ENCODE data around the gene PTPRM.

The PTPRM gene

DNA sequence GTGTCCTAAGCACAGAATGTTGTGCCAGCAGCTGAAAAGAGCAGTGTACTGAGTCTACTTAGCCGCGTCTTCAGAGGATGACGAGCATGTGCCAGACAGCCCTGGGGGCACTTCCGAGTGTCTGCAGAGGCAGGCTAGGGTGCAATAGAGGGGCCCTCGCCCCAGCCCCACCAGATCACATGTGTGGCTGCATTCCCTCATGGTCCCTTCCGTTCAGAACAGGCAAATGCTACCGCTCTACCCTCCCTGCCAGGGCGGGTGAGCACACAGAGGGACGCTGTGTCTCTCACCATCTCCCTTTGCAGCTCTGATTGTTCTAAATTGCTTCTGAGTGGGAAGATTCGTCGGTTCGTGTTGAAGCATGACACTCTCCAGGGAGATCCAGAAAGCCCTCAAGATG is 829.9 kb downstream of the PTPRM start:
- no peak for DNase-seq (ENCODE audit: low read depth in 2 of 2)

DNA sequence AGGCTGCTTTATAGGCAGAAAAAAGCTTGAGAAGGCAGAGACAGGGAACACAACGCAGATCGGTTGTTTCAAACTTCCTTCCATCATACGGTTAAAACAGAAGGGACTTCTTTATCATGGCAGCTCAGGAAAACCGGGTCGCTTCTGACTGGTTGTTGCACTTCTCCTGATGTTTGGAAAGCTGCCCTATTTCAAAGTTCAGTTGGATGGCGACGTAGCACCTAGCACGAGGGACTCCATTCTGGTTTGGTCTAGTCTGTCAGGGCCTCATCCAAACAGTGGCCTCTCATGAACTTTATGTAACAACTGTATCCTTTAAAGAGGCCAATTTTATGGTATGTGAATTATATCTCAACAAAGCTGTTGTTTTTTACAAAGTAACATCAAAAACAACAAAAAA is 832.0 kb downstream of the PTPRM start:
- DNase-seq (ENCODE audit: low read depth in 2 of 2): no peak

DNA sequence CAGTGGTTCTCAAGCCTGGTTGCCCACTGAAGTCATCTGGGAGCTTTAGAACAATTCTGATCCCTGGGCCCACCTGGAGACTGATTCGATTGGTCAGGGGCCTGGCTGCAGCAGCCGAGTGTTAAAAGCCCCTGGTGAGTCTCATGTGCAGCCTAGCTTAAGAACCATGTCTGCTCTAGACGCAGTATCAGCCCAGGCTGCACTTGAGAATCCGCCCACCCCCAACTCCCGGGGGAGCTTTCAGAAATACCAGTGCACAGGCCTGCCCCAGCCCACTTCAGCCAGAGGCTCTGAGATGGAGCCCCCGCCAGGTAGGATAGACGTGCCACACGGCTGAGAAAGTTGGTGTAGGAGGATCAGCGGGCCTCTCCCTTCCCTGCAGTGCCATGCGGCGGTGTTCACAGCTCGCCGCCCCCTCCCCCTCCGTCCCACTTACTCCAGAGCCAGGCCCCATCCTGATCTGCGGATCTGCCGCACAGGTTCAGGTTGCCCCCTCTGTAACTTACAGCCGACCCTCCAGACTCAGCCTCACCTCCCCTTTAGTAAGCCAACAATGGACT is 833.2 kb downstream of the PTPRM start:
- DNase-seq (ENCODE audit: low read depth in 2 of 2): no peak

DNA sequence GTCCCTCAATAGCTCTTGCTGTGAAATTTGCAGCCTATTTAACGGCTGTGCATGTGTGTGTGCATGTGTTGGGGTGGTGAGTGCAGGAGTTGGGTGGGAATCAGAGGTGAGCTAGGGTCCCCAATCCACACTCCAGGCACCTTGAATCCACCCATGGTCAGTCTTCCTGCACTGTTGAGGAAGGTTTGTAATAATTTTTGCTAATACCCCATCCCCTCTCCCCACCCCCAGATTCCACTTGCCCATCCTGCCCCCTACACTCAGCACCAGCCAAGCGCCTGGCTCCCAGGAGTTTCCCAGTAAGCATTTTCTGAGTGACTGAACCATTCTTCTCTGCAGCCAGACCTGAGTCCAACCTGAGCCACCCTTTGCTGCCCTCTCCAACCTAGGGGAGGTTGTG is 833.7 kb downstream of the PTPRM start:
- no peak for DNase-seq (ENCODE audit: low read depth in 2 of 2)

DNA sequence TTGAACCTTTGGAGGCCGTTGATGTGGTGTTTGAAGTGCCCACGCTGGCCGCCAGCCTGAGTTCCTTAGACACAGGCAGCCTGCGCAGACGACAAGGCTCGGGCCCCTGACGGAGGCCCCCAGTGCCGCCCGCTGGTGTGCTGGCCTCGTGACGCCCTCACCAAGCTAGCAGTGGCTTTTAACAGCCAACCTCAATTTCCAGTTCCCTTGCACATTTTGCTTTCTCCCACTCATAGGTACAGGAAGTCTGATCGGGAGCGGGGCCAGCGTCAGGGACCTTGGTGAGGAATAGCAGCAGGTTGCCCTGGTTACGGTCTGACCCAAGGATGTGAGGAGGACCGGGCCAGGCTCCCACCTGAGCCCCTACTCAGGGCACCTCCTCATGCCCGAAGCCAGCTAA is 834.5 kb downstream of the PTPRM start:
- DNase-seq (ENCODE audit: low read depth in 2 of 2): no peak

DNA sequence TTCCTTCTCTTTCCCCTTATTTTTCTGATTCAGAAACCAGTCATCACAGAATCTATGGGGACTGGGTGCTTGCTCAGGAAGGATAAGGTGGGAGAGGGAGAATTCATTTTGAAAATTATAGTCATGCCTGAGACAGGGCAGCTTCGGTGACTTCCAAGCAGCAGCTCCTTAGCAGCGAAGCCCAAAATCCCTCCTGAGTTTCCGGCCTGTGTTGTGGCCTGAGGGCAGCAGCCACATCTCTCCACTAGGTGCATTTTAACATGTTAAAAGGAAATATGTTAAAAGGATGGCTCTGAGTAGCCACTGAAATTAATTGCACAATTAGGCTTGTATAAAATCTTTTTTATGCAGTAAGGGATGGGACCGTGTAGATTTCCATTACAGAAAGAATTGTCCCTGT is 835.1 kb downstream of the PTPRM start:
- no peak for DNase-seq (ENCODE audit: low read depth in 2 of 2)

DNA sequence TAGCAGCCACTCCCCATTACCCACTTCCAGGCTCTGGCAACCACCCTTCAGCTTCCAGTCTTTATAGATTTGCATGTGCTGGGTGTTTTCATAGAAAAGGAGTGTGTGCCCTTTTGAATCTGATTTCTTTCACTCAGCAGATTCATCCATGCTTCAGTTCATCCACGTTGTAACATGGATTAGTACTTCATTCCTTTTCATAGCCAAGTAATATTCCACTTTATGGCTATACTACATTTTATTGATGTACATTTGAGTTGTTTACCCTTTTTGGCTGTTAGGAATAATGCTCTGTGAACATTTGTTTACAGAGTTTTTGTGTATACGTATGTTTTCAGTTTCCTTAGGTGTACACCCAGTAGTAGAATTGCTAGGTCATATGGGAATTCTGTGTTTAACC is 836.6 kb downstream of the PTPRM start:
- DNase-seq (ENCODE audit: low read depth in 2 of 2): no peak

DNA sequence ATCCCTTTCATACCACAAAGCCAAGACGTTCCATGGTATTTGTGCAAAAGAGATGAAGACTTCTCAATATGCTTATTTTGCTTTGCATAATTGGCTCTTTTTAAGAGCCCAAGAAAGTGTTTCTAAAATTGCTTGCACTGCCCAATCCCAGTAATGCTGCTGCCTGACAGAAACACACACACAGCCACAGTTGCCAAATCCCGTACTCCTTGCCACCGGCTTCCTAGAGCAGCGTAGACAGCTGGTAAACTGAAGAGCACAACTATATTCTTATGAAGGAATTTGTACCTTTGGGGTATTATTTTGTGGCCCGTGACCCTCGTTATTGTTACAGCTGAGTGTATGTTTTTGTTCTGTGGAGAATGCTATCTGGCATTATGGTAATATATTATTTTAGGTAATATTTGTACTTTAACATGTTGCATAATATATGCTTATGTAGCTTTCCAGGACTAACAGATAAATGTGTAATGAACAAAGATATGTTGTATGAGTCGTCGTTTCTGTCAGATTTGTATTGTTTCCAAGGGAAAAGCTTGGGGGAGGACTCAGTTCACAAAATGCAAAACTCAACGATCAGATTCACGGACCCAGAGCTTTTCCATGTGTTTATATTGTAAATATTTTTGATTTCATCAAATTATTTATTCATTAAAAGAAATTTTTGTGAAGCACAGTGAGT is 839.2 kb downstream of the PTPRM start:
- no peak for DNase-seq (ENCODE audit: low read depth in 2 of 2)

DNA sequence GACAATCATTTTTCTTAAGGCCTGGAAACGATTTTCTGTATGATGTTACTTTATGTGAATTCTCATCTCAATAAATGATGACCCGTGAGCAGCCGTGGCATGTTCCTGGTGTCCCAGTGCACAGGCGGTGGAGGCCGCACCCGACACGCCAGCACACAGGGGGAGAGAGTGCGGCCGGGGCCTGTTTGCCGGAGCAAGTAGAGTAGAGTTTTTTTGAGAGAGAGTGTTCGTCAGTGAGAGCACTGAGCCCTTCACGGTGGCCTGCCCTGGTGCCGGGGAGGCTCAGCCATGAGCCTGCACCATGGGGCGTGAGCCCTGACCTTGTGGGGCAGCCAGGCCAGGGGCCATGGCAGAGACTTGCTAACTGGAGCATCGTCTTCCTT is 839.7 kb downstream of the PTPRM start:
- no peak for DNase-seq (ENCODE audit: low read depth in 2 of 2)

DNA sequence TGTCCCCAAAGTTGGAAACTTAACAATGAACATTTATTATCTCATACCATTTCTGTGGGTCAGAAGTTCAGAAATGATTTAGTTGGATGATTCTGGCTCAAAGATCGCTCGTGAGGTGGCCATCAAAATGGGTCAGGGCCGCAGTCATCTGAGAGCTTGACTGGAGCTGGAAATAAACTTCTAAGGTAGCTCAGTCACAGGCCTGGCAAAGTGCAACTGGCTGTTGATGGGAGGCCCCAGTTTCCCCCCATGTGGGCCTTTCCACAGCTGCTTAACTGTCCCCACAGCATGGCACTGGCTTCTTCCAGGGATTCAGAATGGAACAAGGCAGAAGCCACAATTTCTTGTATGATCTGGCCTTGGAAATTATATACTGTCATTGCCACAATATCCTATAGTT is 842.0 kb downstream of the PTPRM start:
- no peak for DNase-seq (ENCODE audit: low read depth in 2 of 2)

DNA sequence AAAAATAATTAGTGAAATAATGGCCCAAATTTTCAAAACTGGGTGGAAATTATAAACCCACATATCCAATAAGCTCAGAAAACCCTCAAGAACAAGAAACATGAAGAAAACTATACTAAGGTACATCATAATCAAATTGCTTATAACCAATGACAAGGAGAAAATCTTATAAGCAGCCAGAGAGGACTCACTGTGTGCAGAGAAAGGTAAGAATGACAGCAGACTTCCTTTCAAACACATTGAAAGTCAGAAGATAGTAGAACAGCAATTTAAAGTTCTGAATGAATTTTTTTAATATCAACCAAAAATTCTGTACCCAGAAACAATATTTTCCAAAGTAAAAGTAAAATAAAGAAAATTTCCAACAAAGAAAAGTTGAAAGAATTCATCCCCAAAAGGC is 844.4 kb downstream of the PTPRM start:
- DNase-seq (ENCODE audit: low read depth in 2 of 2): no peak

DNA sequence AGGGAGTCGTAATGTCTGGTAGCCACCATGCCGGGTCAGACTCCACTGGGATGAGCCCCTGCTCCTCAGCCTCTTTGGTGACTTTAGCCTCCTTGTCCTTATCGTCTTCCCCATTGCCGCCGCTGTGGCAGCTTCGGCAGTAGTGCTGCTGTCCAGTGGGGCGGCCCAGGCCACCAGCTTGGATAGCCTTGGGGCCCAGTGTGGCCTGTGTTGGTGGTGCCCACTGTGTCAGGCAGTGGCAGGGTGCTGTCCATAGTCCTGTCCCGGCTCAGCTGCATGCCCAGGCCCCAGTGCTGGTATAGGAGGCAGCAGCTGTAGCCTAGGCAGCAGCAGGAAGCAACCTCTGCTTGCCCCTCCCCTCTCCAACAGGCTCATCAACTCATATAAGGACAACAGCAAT is 845.0 kb downstream of the PTPRM start:
- no peak for DNase-seq (ENCODE audit: low read depth in 2 of 2)

DNA sequence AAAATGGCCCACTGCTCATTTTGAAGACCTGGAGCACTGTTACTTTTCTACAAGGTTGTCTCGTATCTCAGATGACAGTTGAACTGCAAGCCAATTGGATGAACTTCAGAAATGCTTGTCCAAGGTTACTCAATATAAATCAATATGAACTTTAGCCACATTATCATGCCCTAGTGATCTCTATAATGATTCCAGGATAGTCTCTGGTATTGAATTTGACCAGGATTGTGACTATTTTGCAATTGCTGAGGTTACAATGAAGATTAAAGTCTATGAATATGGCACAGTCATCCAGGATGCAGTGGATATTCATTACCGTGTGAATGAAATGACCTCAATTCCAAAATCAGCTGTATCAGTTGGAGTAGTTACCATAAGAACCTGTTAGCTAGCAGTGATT is 846.1 kb downstream of the PTPRM start:
- no peak for DNase-seq (ENCODE audit: low read depth in 2 of 2)

DNA sequence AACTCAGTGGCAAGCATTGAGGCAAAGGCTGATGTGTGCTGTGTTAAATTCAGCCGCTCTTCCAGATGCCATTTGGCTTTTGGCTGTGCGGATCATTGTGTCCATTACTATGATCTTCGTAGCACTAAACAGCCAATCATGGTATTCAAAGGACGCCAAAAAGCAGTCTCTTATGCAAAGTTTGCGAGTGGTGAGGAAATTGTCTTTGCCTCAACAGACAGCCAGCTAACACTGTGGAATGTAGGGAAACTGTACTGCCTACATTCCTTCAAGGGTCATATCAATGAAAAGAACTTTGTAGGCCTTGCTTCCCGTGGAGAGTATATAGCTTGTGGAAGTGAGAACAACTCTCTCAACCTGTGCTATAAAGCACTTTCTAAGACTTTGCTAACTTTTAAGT is 846.6 kb downstream of the PTPRM start:
- no peak for DNase-seq (ENCODE audit: low read depth in 2 of 2)

DNA sequence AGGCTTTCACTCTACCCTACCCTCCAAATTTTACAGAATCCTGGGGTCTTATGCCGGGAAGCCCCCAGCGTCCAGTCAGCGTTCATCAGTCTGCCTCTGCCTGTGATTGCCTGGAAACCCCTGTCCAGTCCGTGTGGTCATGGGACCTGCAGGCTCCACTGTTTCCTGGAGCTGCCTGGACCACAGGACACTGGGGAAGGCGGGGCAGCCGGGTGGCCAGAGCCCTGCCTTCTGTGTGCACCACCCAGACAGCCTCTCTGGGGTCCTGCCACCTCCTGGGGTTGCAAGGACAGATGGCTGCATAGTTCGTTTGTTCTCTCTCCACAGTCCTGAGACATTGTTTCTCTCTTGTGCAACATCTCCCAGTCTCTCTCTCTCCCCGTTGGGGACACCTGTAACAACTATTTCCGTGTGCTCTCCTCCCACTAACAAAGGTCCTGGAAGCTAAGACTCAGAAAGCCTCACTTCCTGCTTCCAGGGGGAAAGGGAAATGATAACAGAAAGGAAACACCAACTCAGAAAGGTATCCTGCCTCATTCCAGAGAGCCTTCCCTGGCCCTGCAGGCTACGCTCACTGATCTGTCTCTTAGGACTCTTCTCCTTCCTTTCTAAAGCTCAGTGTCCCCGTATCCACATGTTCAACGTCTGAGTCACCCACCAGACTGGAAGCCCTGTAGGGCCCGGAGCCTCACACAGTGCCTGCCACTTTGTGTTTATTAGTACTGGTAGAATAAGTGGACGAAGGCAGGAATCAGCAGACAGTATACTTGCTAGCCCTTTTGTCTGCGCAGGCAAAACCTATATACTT is 849.3 kb downstream of the PTPRM start:
- DNase-seq (ENCODE audit: low read depth in 2 of 2): no peak

DNA sequence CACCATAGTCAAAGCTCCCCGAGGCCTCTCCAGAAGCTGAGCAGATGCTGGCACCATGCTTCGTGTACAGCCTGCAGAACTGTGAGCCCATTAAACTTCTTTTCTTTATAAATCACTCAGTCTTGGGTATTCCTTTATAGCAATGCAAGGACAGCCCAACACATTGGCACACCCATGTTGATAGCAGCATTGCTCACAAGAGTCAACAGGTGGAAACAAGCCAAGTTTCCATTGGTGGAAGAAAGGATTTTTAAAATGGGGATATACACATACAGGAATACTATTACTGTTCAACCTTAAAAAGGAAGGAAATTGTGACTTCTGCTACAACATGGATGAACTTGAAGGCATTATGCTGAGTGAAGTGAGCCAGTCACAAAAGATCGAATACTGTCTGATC is 855.3 kb downstream of the PTPRM start:
- DNase-seq (ENCODE audit: low read depth in 2 of 2): no peak

DNA sequence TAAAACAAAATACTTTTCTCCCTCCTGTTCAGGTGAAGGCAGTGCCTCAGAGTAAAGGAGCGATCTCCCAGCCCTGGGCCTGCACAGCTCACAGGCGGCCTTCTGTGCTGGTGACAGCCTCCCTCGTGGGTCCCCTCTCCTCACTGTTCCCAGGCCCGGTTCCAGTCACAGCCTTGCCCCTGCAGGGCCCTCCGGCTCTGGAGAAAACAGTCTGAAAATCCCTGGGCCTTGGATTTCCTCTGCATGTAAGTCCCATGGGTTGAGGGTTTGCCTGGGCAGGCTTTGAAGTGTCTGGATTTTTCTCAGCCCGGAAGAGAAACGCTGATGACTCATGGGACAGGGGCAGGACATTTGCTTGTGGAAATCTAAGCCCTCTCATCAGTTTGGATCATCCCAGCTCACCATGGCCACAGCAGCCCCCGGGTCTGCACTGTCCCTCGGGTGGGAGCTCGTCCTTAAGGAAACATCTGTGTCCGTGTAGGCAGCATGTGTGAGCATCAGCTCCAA is 856.0 kb downstream of the PTPRM start:
- no peak for DNase-seq (ENCODE audit: low read depth in 2 of 2)

DNA sequence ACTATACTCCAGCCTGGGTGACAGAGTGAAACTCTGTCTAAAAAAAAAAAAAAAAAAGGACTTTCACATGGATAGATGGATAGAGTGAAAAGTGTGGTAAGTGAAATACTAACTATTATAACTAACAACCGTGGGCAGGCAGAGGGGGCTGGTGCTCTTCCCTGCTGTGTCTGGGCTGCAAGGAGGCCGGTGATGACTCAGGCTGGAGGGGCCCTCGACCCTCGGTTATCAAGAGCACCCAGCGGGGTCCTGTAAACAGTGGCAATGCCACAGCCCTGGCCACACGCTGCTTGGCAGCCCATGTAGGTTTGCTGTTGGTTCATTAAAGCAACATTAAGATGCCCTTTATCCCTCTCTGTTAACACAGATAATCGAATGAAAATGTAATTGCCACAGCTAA is 857.4 kb downstream of the PTPRM start:
- no peak for DNase-seq (ENCODE audit: low read depth in 2 of 2)

DNA sequence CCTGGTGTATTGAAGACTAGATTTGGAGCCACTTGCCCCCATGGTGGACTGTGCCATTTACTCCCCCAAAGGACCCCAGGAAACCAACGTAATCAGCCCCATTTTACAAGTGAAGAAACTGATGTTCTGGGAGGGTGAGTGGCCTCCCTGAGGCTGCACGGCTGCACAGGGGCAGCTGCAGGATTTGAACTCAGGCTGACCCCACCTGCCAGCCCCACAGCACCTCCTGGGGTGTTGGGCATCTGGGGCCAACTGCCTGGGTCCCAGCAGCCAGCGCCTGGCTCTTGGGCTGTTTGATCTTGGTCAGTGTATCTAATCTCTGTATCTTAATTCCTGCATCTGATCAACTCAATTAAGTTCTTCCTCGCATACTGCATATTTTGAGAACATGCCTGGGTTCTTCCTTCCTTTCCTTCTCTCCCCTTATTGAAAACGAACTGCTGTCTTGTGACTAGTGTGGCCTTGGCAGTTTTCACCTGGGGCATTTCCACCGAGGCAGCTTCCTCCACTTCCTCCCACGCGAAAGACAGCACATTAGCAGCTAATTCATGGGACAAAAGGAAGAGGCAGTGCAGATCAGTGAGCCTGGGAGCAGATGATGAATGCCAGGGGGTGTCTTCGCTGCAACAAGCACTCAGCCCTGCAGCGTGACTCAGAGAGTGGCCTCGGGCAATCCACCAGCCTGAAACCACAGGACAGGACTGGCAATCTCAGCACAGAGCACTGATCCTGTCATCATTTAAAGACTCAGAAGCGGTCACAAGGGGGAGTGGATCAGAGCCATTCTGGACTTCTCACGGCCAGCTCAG is 858.0 kb downstream of the PTPRM start:
- DNase-seq (ENCODE audit: low read depth in 2 of 2): no peak

DNA sequence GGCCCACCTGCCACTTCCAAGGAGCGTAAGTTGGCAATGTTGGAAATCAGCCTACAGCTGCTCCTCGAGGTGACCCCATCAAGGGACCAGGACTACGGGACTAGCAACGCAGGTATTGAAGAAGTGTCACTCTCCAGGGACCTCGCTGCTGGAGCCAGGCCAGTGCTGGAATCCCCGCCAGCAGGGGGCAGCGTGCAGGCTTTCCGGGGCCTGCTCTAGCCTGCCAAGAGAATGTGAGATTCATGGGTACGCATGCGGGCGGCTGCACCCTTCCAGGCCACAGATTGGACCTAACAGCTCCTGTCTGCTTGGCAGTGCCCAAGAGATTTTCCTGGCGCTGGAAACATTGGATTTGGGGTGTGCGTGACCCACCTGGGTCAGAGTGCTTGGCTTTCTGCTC is 859.3 kb downstream of the PTPRM start:
- no peak for DNase-seq (ENCODE audit: low read depth in 2 of 2)

DNA sequence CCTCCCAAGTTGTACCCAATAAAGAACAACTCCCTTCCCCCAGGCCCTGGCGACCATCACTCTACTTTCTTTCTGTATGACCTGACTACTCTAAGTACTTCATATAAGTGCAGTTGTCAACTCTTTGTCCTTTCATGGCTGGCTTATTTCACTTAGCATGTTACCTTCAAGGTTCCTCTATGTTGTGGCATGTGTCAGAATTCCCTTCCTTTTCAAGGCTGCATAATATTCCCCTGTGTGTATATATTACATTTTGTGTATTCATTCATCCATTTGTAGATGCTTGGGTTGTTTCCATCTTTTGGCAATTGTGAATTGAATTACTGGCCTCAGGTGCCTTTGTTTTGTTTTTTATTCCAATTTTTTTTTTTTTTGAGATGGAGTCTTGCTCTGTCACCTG is 860.2 kb downstream of the PTPRM start:
- no peak for DNase-seq (ENCODE audit: low read depth in 2 of 2)

DNA sequence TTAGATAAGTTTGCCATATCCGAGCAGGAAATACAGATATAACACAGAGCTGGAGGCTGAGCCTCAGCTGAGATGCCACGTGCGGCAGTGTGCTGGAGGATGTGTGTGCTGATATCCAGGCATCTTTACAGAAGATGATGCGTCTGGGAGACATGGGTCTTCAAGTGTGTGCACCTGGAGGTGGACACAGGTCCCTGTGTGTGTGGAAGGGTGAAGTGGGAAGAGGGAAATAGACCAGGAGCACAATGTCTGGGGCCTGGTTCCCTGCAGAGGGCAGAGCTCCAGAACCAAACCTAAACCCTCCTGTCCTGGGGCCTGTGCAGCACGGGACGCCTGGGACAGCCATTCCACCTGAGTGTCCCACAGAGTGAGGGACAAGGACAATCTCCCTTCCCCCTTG is 861.8 kb downstream of the PTPRM start:
- DNase-seq (ENCODE audit: low read depth in 2 of 2): no peak
